22Rv1 (cell line): ENCODE results near the gene LIPF.
"Not testable (repeated sequence)": the region's sequence is repeated elsewhere in the genome, so short reads cannot be mapped to it uniquely, and the experiment has no call there.

Experiments
- H3K27ac ChIP-seq: fragments of 450-650 bp; 2 replicates; pipeline ENCODE4 v1.5.1; 2017
- CTCF ChIP-seq: fragments of 450-650 bp; IDR thresholded peaks from 2 replicates; pipeline ENCODE4 v1.5.1; 2017; ENCODE audit warnings: mild to moderate bottlenecking
- ZFX ChIP-seq: fragments of 450-650 bp; IDR thresholded peaks from 2 replicates; pipeline ENCODE4 v1.6.1; 2017; ENCODE audit warnings: antibody characterized with exemption, borderline replicate concordance

Gene LIPF

GRCh38 chr10:88702848-88703597 is 38.8 kb downstream of the LIPF start:
- no peak for TF ChIP-seq CTCF
- no peak for TF ChIP-seq ZFX
- H3K27ac ChIP-seq, result no peak overlapping the region

- TF ChIP-seq CTCF (no peak), ZFX (no peak)
- H3K27ac ChIP-seq, result no peak within 1 kb of the TSS
These were observed 41.7 kb downstream of the LIPF start, which contains the start of gene LIPK for GRCh38 chr10:88705958-88706357. LIPK (plus strand) TSS chr10:88706249; CDS start chr10:88724544, 18,295 bp downstream.

GRCh38 chr10:88707429-88708155 is 43.4 kb downstream of the LIPF start:
- TF ChIP-seq ZFX (no peak), CTCF (no peak)
- H3K27ac ChIP-seq, result no peak overlapping the region

- H3K27ac ChIP-seq, result not testable (repeated sequence)
These were observed 45.1 kb downstream of the LIPF start for GRCh38 chr10:88709361-88709760.

- TF ChIP-seq CTCF (no peak), ZFX (no peak)
- no peak overlapping the region for H3K27ac ChIP-seq
These were observed 51.3 kb downstream of the LIPF start for GRCh38 chr10:88715517-88715916.

- no peak overlapping the region for H3K27ac ChIP-seq
- TF ChIP-seq ZFX (no peak), CTCF (no peak)
These were observed 57.1 kb downstream of the LIPF start for GRCh38 chr10:88721392-88721791.

GRCh38 chr10:88725798-88726197 is 61.6 kb downstream of the LIPF start:
- no peak for TF ChIP-seq CTCF
- H3K27ac ChIP-seq, result no peak overlapping the region
